ENCODE data around the gene CNPY3. TPM values are rescaled to one million over a fixed set of nuclear protein-coding genes. Genes with fewer than 3 reads are reported as not detected.

Gene CNPY3
- total and polyA plus RNA-seq, 2 of the 13 experiments (the other 11 are each of a cell fraction or from before 2014, with no cell fraction given) = 42.3 to 60.2 TPM

- peak; percentile 77; the same call in 1 of the 2 replicates for TF ChIP-seq ZBTB7B (CRISPR knock-in tag; IDR thresholded peaks at IDR 0.05)
- TF ChIP-seq SMAD1 (CRISPR knock-in tag; IDR thresholded peaks at IDR 0.05; ENCODE audit: borderline replicate concordance, low read depth) = no peak
- TF ChIP-seq CHD4 (IDR thresholded peaks at IDR 0.05; ENCODE audit: borderline replicate concordance, low read length) = peak; percentile 30; the same call in 1 of the 2 replicates
- peak; percentile 54; the same call in 1 of the 2 replicates for TF ChIP-seq KMT2B (CRISPR knock-in tag; IDR thresholded peaks at IDR 0.05)
- TF ChIP-seq ZSCAN20 (CRISPR knock-in tag; IDR thresholded peaks at IDR 0.05; ENCODE audit: borderline replicate concordance) = 0 out of 2 replicates have a peak, but pooled peaks have one; percentile 14
- no peak for TF ChIP-seq ZNF33A (CRISPR knock-in tag; IDR thresholded peaks at IDR 0.05; ENCODE audit: borderline replicate concordance)
- TF ChIP-seq NONO (IDR thresholded peaks at IDR 0.05) = no peak
- TF ChIP-seq NONO (CRISPR knock-in tag; conservative IDR thresholded peaks at IDR 0.05) = peak; percentile 97
- peak; percentile 82 for TF ChIP-seq CEBPG (CRISPR knock-in tag; IDR thresholded peaks at IDR 0.05)
- peak; percentile 93; the same call in 1 of the 2 replicates for TF ChIP-seq ZNF614 (CRISPR knock-in tag; IDR thresholded peaks at IDR 0.05; ENCODE audit: borderline replicate concordance)
- TF ChIP-seq ZGPAT (CRISPR knock-in tag; IDR thresholded peaks at IDR 0.05) = peak; percentile 89; the same call in 1 of the 2 replicates
- no peak for TF ChIP-seq ZNF841 (CRISPR knock-in tag; IDR thresholded peaks at IDR 0.05; ENCODE audit: borderline replicate concordance)
- peak; percentile 85 for TF ChIP-seq TFDP2 (CRISPR knock-in tag; IDR thresholded peaks at IDR 0.05)
- TF ChIP-seq CREB3 (CRISPR knock-in tag; IDR thresholded peaks at IDR 0.05) = no peak
- no peak for TF ChIP-seq ZNF432 (CRISPR knock-in tag; IDR thresholded peaks at IDR 0.05; ENCODE audit: borderline replicate concordance)
- TF ChIP-seq ZNF451 (CRISPR knock-in tag; IDR thresholded peaks at IDR 0.05) = peak; percentile 82; the same call in 1 of the 2 replicates
- TF ChIP-seq RBM22 (optimal IDR thresholded peaks at IDR 0.05; ENCODE audit: low read length) = peak; percentile 24
- TF ChIP-seq ZBTB26 (CRISPR knock-in tag; IDR thresholded peaks at IDR 0.05; ENCODE audit: borderline replicate concordance) = no peak
- TF ChIP-seq POGK (CRISPR knock-in tag; conservative IDR thresholded peaks at IDR 0.05) = no peak
- no peak for TF ChIP-seq ZNF570 (CRISPR knock-in tag; IDR thresholded peaks at IDR 0.05; ENCODE audit: borderline replicate concordance)
- peak; percentile 56; the same call in 1 of the 2 replicates for TF ChIP-seq POLR2AphosphoS5 (IDR thresholded peaks at IDR 0.05; ENCODE audit: low read depth, low read length)
- TF ChIP-seq IRF1 (CRISPR knock-in tag; IDR thresholded peaks at IDR 0.05; ENCODE audit: low read depth) = peak; percentile 63; the same call in 1 of the 2 replicates
These were observed 9.9 kb downstream of the CNPY3 start (continued) for GRCh38 chr6:42938987-42939809.
